GM06990 (cell line): ENCODE results near the gene PHYKPL.

ENCODE experiments used
- DNase-seq: peaks from one replicate; pipeline ENCODE4 v3.0.0-alpha.2; 2011; ENCODE audit not compliant: insufficient read length; ENCODE audit errors: extremely low read depth
- H3K27me3 ChIP-seq: replicated peaks from 2 replicates; pipeline ENCODE4 v1.6.0; 2011; ENCODE audit warnings: low read length; ENCODE audit not compliant: control insufficient read depth, insufficient read depth
- H3K36me3 ChIP-seq: 2 replicates; pipeline ENCODE4 v1.5.1; 2011; ENCODE audit warnings: low read length; ENCODE audit not compliant: control insufficient read depth, insufficient read depth
- H3K4me3 ChIP-seq: replicated peaks from 2 replicates; pipeline ENCODE4 v1.5.1; 2011; ENCODE audit warnings: low read depth, mild to moderate bottlenecking, control low read depth, low read length
- CTCF ChIP-seq: IDR thresholded peaks from 2 replicates; pipeline ENCODE4 v1.5.1; 2011; ENCODE audit warnings: low read length, control low read depth, mild to moderate bottlenecking, inconsistent platforms; ENCODE audit not compliant: insufficient read depth, poor library complexity, severe bottlenecking

Gene PHYKPL

GRCh38 chr5:178273665-178274541, 41.3 kb upstream of the PHYKPL start:
- H3K36me3 ChIP-seq = no peaks in the 10 kb centered on the region
- DNase-seq = no peak
- TF ChIP-seq CTCF = no peak
- H3K4me3 ChIP-seq = no peak overlapping the region
- no peaks in the 10 kb centered on the region; the same call in 1 of the 2 replicates for H3K27me3 ChIP-seq

DNA sequence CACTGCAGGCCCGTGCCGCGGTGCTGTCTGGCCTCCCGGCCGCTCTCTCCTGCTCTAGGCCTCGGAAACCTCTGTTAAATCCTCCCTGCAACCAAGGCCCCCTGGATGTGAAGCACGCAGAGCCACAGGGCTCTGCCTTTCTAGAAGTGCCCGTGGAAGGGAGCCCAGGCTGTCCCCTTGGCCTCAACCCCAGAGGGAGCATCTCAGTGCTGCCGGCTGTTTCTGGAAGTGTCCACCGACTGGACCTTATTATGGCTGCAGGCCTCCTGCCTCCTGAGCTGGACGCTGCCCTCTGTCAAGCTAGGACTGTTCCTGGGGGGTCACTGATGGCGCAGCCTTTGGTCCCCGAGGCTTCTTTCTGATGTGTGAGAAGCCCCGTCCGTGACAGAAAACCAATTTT, 40.4 kb upstream of the PHYKPL start:
- DNase-seq = no peak
- no peaks in the 10 kb centered on the region for H3K36me3 ChIP-seq
- no peak for TF ChIP-seq CTCF
- H3K4me3 ChIP-seq = no peak overlapping the region
- H3K27me3 ChIP-seq = no peaks in the 10 kb centered on the region; the same call in 1 of the 2 replicates

DNA sequence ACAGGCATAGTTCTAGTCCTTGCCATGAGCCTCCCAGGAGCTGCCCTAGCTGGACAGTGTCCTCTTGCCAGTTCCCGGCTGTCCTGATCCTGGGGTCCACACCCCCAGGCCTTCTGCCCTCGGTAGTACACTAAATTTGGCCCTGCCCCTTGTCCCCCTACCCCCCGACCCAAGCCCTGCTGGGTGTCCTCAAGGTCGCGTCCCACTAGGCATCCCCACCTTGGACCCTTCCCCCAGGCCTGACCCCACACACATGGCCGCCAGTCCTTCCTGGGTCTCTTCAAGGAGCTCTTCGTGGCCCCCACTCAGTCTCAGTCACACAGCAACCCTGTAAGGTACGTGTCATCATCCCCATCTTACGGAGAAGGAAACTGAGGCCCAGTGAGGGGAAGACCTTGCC, 40.0 kb upstream of the PHYKPL start:
- Histone ChIP-seq H3K36me3 (no peaks in the 10 kb centered on the region), H3K27me3 (no peaks in the 10 kb centered on the region; the same call in 1 of the 2 replicates), H3K4me3 (no peak overlapping the region)
- DNase-seq = no peak
- TF ChIP-seq CTCF = no peak

DNA sequence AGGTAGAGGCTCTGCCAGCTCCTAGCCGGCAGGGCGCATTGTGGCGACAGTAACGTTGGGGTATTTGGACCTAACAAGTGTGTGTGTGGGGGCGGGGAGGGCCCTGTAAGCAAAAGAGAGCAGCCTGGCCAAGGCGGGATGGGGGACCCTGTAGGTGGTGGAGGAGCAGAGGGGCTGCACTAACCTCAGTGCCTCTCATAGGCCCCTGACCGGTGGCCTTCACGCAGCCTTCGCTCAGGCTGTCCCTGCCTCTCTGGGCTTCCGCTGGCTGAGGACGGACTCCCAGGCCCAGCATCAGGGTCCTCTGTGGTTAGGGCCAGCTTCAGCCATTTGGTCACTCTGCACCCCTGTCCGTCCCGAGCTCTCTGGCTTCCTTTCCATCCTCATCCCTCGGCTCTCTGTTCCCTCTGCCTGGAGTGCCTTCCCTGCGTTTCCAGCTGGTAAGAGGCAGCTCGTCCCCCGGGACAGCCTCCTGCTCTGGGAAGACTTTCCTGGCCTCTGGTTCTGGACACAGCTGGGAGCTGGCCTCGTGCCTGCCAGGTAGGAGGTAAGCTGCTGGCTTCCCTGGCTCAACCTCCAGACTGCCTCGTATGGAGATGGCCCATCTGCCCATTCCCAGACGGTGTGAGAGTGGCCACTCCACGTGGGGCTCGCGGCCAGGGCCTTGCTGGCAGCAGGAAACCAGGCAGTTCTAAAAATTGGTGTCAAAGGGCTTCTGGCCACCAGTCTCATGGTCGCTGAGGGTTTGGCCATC, 39.3 kb upstream of the PHYKPL start:
- Histone ChIP-seq H3K4me3 (no peak overlapping the region), H3K27me3 (no peaks in the 10 kb centered on the region; the same call in 1 of the 2 replicates), H3K36me3 (no peaks in the 10 kb centered on the region)
- TF ChIP-seq CTCF = no peak
- no peak for DNase-seq

GRCh38 chr5:178271231-178271630, 38.6 kb upstream of the PHYKPL start:
- Histone ChIP-seq H3K4me3 (no peak overlapping the region), H3K36me3 (no peaks in the 10 kb centered on the region)
- TF ChIP-seq CTCF = no peak

More at GRCh38 chr5:178271231-178271630, 38.6 kb upstream of the PHYKPL start:
- no peaks in the 10 kb centered on the region; the same call in 1 of the 2 replicates for H3K27me3 ChIP-seq
- DNase-seq = no peak
